GM12891 (cell line): ENCODE results near the gene DNAH17.

Experiments
- DNase-seq: peaks from one replicate; pipeline ENCODE4 v3.0.0; 2011; ENCODE audit warnings: low spot score; ENCODE audit not compliant: insufficient read length
- FAIRE-seq: peaks from 2 replicates; lab custom pipeline; 2011; peaks lifted over from hg19 to GRCh38; lab: Jason Lieb, UNC
- PAX5 ChIP-seq: IDR thresholded peaks from 2 replicates; pipeline ENCODE4 v1.6.1; 2011; ENCODE audit warnings: low read length, moderate library complexity, mild to moderate bottlenecking; ENCODE audit not compliant: insufficient read depth, severe bottlenecking
- POLR2A ChIP-seq: IDR thresholded peaks from 2 replicates; pipeline ENCODE4 v1.6.1; 2011; ENCODE audit warnings: low read depth, low read length, control low read depth
- POLR2AphosphoS5 ChIP-seq: IDR thresholded peaks from 2 replicates; pipeline ENCODE4 v1.6.1; 2011; ENCODE audit warnings: low read depth, low read length, control low read depth
- POU2F2 ChIP-seq: IDR thresholded peaks from 2 replicates; pipeline ENCODE4 v1.6.1; 2011; ENCODE audit warnings: low read depth, mild to moderate bottlenecking, control low read depth, low read length, moderate library complexity
- SPI1 ChIP-seq: IDR thresholded peaks from 2 replicates; pipeline ENCODE4 v1.6.1; 2011; ENCODE audit warnings: low read depth, low read length, control low read depth
- TAF1 ChIP-seq: IDR thresholded peaks from 2 replicates; pipeline ENCODE4 v1.6.1; 2011; ENCODE audit warnings: low read depth, low read length, control low read depth

The DNAH17 gene

GRCh38 chr17:78379131-78379491 lies 198.1 kb downstream of the DNAH17 start:
- TF ChIP-seq POLR2A (no peak), PAX5 (no peak), SPI1 (no peak), POU2F2 (no peak), TAF1 (no peak), POLR2AphosphoS5 (no peak)
- FAIRE-seq, result no peak
- no peak for DNase-seq

- FAIRE-seq (peak; percentile 78), DNase-seq (peak; percentile 81)
- TF ChIP-seq TAF1, result peak; percentile 75; the same call in 1 of the 2 replicates
- peak; percentile 59 for TF ChIP-seq PAX5
- 0 out of 2 replicates have a peak, but pooled peaks have one; percentile 26 for TF ChIP-seq POLR2A
- TF ChIP-seq SPI1, result peak; percentile 67; the same call in 1 of the 2 replicates
- no peak for TF ChIP-seq POU2F2
- TF ChIP-seq POLR2AphosphoS5, result 0 out of 2 replicates have a peak, but pooled peaks have one; percentile 49
Observed at GRCh38 chr17:78378225-78379130, 198.7 kb downstream of the DNAH17 start, which contains the start of gene PGS1. TSS of gene PGS1 (plus strand) at chr17:78378649. CDS start at chr17:78378666, 17 bp downstream.

DNA sequence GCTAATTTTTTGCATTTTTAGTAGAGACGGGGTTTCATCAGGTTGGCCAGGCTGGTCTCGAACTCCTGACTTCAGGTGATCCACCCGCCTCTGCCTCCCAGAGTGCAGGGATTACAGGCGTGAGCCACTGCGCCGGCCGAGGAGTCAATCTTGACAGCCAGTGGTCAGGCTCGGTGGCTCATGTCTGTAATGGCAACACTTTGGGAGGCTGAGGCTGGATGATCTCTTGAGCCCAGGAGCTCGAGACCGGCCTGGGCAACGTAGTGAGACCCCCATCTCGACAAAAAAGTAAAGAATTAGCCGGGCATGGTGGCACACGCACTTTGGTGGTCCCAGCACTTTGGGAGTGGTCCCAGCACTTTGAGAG lies 199.4 kb downstream of the DNAH17 start:
- FAIRE-seq (no peak), DNase-seq (no peak)
- TF ChIP-seq POLR2A, result no peak
- no peak for TF ChIP-seq POU2F2
- TF ChIP-seq SPI1, result no peak
- TF ChIP-seq TAF1, result no peak
- TF ChIP-seq POLR2AphosphoS5, result no peak
- no peak for TF ChIP-seq PAX5

- TF ChIP-seq POLR2AphosphoS5, result no peak
- TF ChIP-seq SPI1, result peak; percentile 23; the same call in 1 of the 2 replicates
- no peak for TF ChIP-seq POU2F2
- TF ChIP-seq POLR2A, result no peak
- no peak for TF ChIP-seq TAF1
- TF ChIP-seq PAX5, result no peak
- FAIRE-seq (no peak), DNase-seq (no peak)
Observed at GRCh38 chr17:78376161-78376560, 201.0 kb downstream of the DNAH17 start.

DNA sequence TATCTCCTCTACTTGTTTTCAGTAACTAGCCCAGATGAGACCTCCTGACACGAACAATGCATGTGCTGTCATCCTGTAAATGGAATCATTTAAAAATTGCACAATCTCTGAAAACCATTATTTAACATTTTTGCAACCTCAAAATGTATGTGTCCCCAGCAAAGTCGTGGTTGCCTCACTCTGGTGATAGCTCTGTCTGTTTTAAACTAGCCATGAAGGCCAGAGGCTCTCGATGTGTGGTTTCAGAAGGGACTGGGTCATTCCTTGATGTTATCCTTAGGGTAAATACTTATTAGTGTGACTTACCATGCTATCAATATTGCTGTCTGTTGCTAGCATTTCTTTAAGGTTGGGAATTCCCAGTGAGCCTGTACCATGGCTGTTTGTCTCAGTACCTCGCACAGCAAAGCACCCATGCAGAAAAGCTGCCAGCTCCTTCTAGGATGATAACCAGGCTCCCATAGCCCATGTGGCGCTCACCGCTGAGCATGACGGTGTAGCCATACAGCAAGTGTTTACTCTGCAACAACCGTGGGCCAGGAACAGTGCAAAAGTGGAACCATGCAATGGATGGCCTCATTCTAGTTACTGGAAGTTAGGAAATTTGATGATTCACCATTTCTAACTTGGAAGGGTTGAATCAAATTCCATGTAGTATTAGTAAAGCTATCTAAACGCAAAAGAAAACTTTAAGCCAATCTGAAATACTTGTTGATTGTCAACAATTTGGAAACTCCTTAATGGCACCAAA lies 201.6 kb downstream of the DNAH17 start:
- TF ChIP-seq POLR2A (no peak), PAX5 (no peak), TAF1 (no peak), POU2F2 (no peak), POLR2AphosphoS5 (no peak), SPI1 (no peak)
- FAIRE-seq, result no peak
- DNase-seq, result no peak

- FAIRE-seq (no peak), DNase-seq (no peak)
- TF ChIP-seq POLR2A, result no peak
- TF ChIP-seq POU2F2, result no peak
- no peak for TF ChIP-seq PAX5
- no peak for TF ChIP-seq SPI1
- TF ChIP-seq POLR2AphosphoS5, result no peak
- no peak for TF ChIP-seq TAF1
Observed at GRCh38 chr17:78374631-78375274, 202.4 kb downstream of the DNAH17 start.

GRCh38 chr17:78374189-78374588 lies 203.0 kb downstream of the DNAH17 start:
- FAIRE-seq (no peak), DNase-seq (no peak)
- TF ChIP-seq PAX5 (no peak), POLR2A (no peak), POLR2AphosphoS5 (no peak), POU2F2 (no peak), SPI1 (no peak), TAF1 (no peak)
